Fibroblast of lung (primary cell): ENCODE measurements around the gene CENPX. TPM values are rescaled to one million over a fixed set of nuclear protein-coding genes. Genes with fewer than 3 reads are reported as not detected.

ENCODE experiments used
- DNase-seq, 2 donors: peaks; one replicate each; pipeline versions ENCODE4 v3.0.0 to v3.0.0-alpha.2; 2010; ENCODE audit warnings: low read depth in 2 of 2
- H2AFZ ChIP-seq: 2 replicates; pipeline ENCODE4 v1.5.1; 2012; ENCODE audit warnings: low read length, control low read depth, inconsistent platforms
- H3K27ac ChIP-seq: 2 replicates; pipeline ENCODE4 v1.5.1; 2011; ENCODE audit warnings: low read length, control low read depth; ENCODE audit not compliant: insufficient read depth
- H3K27me3 ChIP-seq: 2 replicates; pipeline ENCODE4 v1.5.1; 2011; ENCODE audit warnings: mild to moderate bottlenecking, low read length; ENCODE audit not compliant: control insufficient read depth, insufficient read depth
- H3K36me3 ChIP-seq: 2 replicates; pipeline ENCODE4 v1.5.1; 2011; ENCODE audit warnings: low read length; ENCODE audit not compliant: control insufficient read depth, insufficient read depth
- H3K4me1 ChIP-seq: 2 replicates; pipeline ENCODE4 v1.5.1; 2011; ENCODE audit warnings: low read length; ENCODE audit not compliant: control insufficient read depth, insufficient read depth; ENCODE audit errors: extremely low read depth
- H3K4me2 ChIP-seq: 2 replicates; pipeline ENCODE4 v1.5.1; 2011; ENCODE audit warnings: low read length, control low read depth; ENCODE audit not compliant: insufficient read depth; ENCODE audit errors: extremely low read depth
- H3K4me3 ChIP-seq, 4 experiments: fragments of 200-600 bp in 1 of 4; sonication (generic) in 1 of 4; replicated peaks in 1 of 4; 2 replicates each; pipeline ENCODE4 v1.5.1; 2011 to 2016; ENCODE audit warnings: low read length in 4 of 4, low read depth in 3 of 4, mild to moderate bottlenecking in 3 of 4, control low read depth in 2 of 4, inconsistent platforms in 1 of 4, mixed read lengths in 1 of 4; ENCODE audit not compliant: insufficient read depth in 1 of 4; ENCODE audit errors: control extremely low read depth in 1 of 4
- H3K79me2 ChIP-seq: 2 replicates; pipeline ENCODE4 v1.5.1; 2012; ENCODE audit warnings: mild to moderate bottlenecking, low read length, inconsistent platforms; ENCODE audit not compliant: control insufficient read depth, insufficient read depth
- H3K9ac ChIP-seq: 2 replicates; pipeline ENCODE4 v1.5.1; 2011; ENCODE audit warnings: mild to moderate bottlenecking, low read length, control low read depth; ENCODE audit not compliant: insufficient read depth
- H3K9me3 ChIP-seq: 2 replicates; pipeline ENCODE4 v1.5.1; 2012; ENCODE audit warnings: low read depth, low read length; ENCODE audit not compliant: control insufficient read depth, insufficient read depth
- H4K20me1 ChIP-seq: 2 replicates; pipeline ENCODE4 v1.5.1; 2011; ENCODE audit warnings: low read length; ENCODE audit not compliant: control insufficient read depth, insufficient read depth; ENCODE audit errors: extremely low read depth
- CTCF ChIP-seq, 2 donors: IDR thresholded peaks in 1 of 2; conservative IDR thresholded peaks in 1 of 2; 1 replicate in 1 of 2; 2 replicates in 1 of 2; pipeline ENCODE4 v1.5.1; 2011 to 2012; ENCODE audit warnings: low read length in 2 of 2, control low read depth in 1 of 2, inconsistent platforms in 1 of 2, low read depth in 1 of 2, mild to moderate bottlenecking in 1 of 2
- EZH2 ChIP-seq: IDR thresholded peaks from 2 replicates; pipeline ENCODE4 v1.5.1; 2012; ENCODE audit warnings: low read length, control low read depth, mild to moderate bottlenecking; ENCODE audit errors: missing control alignments
- polyA plus RNA-seq, 2 donors: library from polyadenylated mRNA; depleted of rRNA in 1 of 2; stranded (reverse) in 1 of 2; unstranded in 1 of 2; fragments of >200 nt; gene quantifications; 2 replicates each; pipeline ENCODE4 v1.2.1, GENCODE V29; 2011 to 2012; ENCODE audit warnings: missing spikeins in 1 of 2
- total RNA-seq: library from RNA; depleted of rRNA; stranded (reverse); fragments of >200 nt; gene quantifications from 2 replicates; pipeline ENCODE4 v1.2.1, GENCODE V29; 2014

The CENPX gene
- total and polyA plus RNA-seq, 2 donors (not counting 1 experiment from before 2014, with no cell fraction given): 29.2 to 30.4 TPM

DNA sequence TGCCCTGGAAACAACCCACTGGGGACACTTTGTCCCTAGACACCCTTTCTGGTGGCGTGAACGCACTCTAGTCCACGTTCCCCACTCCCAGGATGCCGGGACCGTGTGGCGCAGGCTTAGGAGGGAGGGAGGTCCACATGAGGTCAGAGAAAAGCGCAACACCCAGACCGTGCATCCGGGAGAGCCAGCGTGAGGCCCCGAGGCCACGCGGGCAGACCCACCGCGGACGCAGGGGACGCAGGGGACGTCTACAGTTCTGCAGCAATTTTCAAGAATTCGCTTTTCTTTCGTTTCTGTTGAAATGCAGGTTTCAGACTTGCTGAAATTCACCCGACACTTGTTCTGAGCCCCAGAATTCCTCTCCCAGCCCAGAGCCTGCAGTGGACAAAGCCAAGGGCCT, 24.2 kb upstream of the CENPX start:
- no peaks in the 10 kb centered on the region for H3K27me3 ChIP-seq
- no peak overlapping the region for H2AFZ ChIP-seq
- TF ChIP-seq CTCF (conservative IDR thresholded peaks at IDR 0.05 in 1 of 2, IDR thresholded peaks at IDR 0.05 in 1 of 2; ENCODE audit: low read depth in 1 of 2, low read length in 2 of 2) (no peak), EZH2 (no peak)
- no peaks in the 10 kb centered on the region for H3K9me3 ChIP-seq
- no peak for DNase-seq
- peaks cover 3% of the 10 kb centered on the region for H3K4me1 ChIP-seq
- H3K9ac ChIP-seq: no peak overlapping the region
- H4K20me1 ChIP-seq: no peaks in the 10 kb centered on the region
- peaks cover 2% of the 10 kb centered on the region for H3K79me2 ChIP-seq
- H3K4me2 ChIP-seq: no peak overlapping the region
- H3K36me3 ChIP-seq: peaks cover 22% of the 10 kb centered on the region
- H3K4me3 ChIP-seq: no peak overlapping the region
- no peak overlapping the region for H3K27ac ChIP-seq

DNA sequence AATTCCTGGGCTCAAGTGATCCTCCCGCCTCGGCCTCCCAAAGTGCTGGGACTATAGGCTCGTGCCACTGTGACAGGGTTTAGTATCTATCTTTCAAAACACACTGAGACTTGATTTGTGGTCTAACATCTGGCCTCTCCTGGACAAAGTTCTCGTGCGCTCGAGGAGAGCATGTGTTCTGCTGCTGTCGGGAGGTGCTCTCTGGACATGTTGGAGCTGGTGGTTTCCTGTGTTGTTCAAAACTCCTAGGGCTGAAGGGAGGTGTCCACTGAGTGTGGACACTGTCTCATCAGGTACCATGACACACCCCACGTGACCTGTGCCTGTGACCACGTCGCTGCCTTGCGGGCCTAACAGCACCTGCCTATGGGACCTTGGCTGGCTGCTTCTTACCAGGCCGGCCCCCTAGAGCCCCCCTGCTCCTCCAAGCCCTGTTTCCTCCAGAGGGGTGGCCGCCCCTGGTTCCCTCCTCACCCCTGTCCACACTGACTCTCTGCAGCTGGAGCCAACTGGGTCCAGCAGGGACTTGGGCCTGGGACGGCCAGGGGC, 23.3 kb upstream of the CENPX start:
- no peak for TF ChIP-seq CTCF (conservative IDR thresholded peaks at IDR 0.05 in 1 of 2, IDR thresholded peaks at IDR 0.05 in 1 of 2; ENCODE audit: low read depth in 1 of 2, low read length in 2 of 2)
- TF ChIP-seq EZH2: no peak
- Histone ChIP-seq H3K4me1 (peaks cover 3% of the 10 kb centered on the region), H4K20me1 (no peaks in the 10 kb centered on the region), H3K9ac (no peak overlapping the region), H3K27me3 (no peaks in the 10 kb centered on the region), H3K9me3 (no peaks in the 10 kb centered on the region), H3K27ac (no peak overlapping the region), H3K4me2 (no peak overlapping the region), H2AFZ (no peak overlapping the region), H3K4me3 (no peak overlapping the region), H3K36me3 (peaks cover 22% of the 10 kb centered on the region), H3K79me2 (peaks cover 2% of the 10 kb centered on the region)
- DNase-seq: no peak

DNA sequence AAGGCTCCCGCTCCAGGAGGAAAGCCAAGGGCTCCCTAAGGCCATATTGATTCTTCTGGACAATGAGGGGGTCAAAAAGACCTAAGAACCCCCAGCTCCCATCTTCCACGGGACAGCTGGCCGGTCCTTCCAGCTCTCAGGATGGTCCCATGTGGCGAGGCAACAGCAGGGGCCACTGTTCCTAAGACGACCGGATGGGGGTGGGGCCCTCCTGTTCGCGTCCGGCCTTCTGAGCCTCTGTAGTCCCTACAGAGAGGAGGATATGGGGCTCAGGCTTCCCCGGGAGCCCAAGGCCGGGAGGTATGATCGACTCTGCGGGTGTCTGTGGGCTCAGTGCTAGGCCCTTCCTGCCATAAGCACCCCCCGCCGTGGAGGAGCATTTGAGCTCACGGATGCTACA, 20.8 kb upstream of the CENPX start:
- H3K9me3 ChIP-seq: no peaks in the 10 kb centered on the region
- TF ChIP-seq CTCF (conservative IDR thresholded peaks at IDR 0.05 in 1 of 2, IDR thresholded peaks at IDR 0.05 in 1 of 2; ENCODE audit: low read depth in 1 of 2, low read length in 2 of 2) (no peak), EZH2 (no peak)
- no peaks in the 10 kb centered on the region for H4K20me1 ChIP-seq
- no peak overlapping the region for H2AFZ ChIP-seq
- H3K27me3 ChIP-seq: no peaks in the 10 kb centered on the region
- no peaks in the 10 kb centered on the region for H3K79me2 ChIP-seq
- no peak overlapping the region for H3K4me3 ChIP-seq
- H3K9ac ChIP-seq: no peak overlapping the region
- H3K4me2 ChIP-seq: no peak overlapping the region
- no peak overlapping the region for H3K27ac ChIP-seq
- peaks cover 7% of the 10 kb centered on the region for H3K36me3 ChIP-seq
- H3K4me1 ChIP-seq: no peaks in the 10 kb centered on the region
- no peak for DNase-seq
